Adrenal gland (tissue), 5 donors: ENCODE measurements around the gene RALGAPA2.

Experiments
- POLR2A ChIP-seq, 2 donors: fragments of 450-650 bp; IDR thresholded peaks; one replicate each; pipeline ENCODE4 v1.6.1; 2017; ENCODE audit warnings: antibody characterized with exemption in 2 of 2, mild to moderate bottlenecking in 2 of 2, moderate library complexity in 1 of 2
- TF ChIP-seq, protein P1 (sequence below), 6 experiments: fragments of 450-650 bp in 4 of 6; fragments of 200-600 bp in 2 of 6; sonication (generic) in 1 of 6; IDR thresholded peaks; 1 replicate in 5 of 6; 2 replicates in 1 of 6; pipeline versions ENCODE4 v1.5.1 to v1.8.0; 2016 to 2021; ENCODE audit warnings: antibody characterized with exemption in 6 of 6, mild to moderate bottlenecking in 2 of 6, moderate library complexity in 1 of 6
- donor health status: DM: no; HTN: no; CAD: no.

DNA sequence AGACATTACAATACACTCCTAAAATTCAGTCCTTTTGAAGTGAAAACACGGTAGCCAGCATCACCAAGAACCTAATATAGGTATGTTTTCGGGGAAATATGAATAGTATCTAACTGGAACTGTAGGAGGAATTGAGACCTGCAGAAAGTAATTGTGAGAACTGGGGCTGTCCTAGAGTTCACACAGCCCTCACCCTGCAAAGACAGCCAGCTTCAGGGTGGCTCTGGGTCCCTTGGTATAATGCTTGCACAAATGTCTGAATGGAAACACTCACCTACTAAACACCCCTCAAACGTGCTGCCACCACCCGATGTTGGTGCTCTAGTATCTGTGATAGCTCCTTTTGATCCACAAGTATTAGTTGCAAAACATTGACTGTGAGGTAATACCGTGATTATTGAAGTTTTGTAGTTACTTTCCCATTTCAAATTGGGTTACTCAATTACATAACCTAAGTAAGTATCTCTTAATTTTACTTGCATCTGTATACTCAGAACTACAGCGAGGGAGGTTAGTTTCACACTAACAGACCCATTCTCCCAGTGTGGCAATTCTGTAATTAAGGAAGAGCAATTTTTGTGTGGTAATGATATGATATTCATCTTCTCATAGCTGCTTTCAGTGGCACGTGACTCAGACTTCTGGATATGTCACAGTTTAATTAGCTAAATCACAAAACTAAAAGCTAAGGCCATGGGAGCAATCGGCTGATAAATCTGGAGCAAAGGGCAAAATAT, 215.0 kb downstream of the RALGAPA2 start:
- no peak for TF ChIP-seq POLR2A (IDR thresholded peaks at IDR 0.05)
- TF ChIP-seq, protein P1, sequence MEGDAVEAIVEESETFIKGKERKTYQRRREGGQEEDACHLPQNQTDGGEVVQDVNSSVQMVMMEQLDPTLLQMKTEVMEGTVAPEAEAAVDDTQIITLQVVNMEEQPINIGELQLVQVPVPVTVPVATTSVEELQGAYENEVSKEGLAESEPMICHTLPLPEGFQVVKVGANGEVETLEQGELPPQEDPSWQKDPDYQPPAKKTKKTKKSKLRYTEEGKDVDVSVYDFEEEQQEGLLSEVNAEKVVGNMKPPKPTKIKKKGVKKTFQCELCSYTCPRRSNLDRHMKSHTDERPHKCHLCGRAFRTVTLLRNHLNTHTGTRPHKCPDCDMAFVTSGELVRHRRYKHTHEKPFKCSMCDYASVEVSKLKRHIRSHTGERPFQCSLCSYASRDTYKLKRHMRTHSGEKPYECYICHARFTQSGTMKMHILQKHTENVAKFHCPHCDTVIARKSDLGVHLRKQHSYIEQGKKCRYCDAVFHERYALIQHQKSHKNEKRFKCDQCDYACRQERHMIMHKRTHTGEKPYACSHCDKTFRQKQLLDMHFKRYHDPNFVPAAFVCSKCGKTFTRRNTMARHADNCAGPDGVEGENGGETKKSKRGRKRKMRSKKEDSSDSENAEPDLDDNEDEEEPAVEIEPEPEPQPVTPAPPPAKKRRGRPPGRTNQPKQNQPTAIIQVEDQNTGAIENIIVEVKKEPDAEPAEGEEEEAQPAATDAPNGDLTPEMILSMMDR (IDR thresholded peaks at IDR 0.05): no peak
